ENCODE data around the gene PHF24. TPM values are rescaled to one million over a fixed set of nuclear protein-coding genes. Genes with fewer than 3 reads are reported as not detected.

Gene PHF24
- polyA plus RNA-seq, 4 donors: 0.10 to 0.29 (median 0.21) TPM

- DNase-seq (ENCODE audit: low read depth in 4 of 4, low spot score in 2 of 4): no peak
These were observed 24.3 kb downstream of the PHF24 start for GRCh38 chr9:34982361-34982760.

- DNase-seq (ENCODE audit: low read depth in 4 of 4, low spot score in 2 of 4): no peak
These were observed 25.1 kb downstream of the PHF24 start for GRCh38 chr9:34983209-34983608.

DNA sequence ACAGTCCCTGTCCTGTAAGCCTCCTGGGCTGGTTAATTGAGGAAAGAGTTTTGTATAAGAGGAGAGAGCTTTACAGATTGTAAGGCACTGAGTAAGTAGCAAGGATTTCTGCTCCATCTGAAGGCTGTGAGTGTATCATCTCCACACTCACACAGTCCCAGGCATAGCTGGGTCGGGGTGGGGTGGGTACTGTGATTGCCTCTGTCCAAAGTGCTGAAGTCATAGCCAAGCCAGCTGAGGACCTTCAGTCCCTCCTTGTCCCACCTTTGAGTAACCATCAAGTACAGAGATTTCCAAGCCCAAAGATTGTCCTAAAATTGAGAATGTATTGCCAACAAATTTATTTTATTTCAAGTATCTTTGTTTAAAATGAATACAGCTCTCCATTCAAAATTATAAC, 26.0 kb downstream of the PHF24 start:
- peak in 1 of 4 donors; percentile 52 for DNase-seq (ENCODE audit: low read depth in 4 of 4, low spot score in 2 of 4)

GRCh38 chr9:34985311-34985899, 27.3 kb downstream of the PHF24 start:
- no peak for DNase-seq (ENCODE audit: low read depth in 4 of 4, low spot score in 2 of 4)

DNA sequence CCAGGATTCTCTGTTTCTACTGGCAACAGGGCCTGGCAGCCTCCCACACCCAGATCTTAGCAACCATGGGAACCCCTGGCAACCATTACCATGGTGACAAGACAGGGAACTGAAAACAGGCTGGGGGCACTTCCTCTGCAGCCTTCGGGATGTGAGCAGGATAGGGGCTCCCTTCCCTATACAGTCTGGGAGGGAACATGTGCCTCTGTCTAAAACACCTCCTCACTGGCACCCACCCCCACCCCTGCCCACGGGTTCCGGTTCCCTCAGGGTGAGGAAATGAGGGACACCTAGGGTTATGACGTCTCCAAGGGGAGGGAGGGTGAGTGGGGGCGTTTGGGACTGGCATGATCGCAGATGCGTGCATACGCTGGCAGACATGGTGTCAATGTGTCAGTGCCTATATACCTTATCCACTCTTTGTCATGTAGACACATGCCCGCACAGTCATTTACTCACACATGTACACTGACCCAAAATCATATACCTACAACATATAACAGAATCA, 28.5 kb downstream of the PHF24 start:
- DNase-seq (ENCODE audit: low read depth in 4 of 4, low spot score in 2 of 4): no peak

DNA sequence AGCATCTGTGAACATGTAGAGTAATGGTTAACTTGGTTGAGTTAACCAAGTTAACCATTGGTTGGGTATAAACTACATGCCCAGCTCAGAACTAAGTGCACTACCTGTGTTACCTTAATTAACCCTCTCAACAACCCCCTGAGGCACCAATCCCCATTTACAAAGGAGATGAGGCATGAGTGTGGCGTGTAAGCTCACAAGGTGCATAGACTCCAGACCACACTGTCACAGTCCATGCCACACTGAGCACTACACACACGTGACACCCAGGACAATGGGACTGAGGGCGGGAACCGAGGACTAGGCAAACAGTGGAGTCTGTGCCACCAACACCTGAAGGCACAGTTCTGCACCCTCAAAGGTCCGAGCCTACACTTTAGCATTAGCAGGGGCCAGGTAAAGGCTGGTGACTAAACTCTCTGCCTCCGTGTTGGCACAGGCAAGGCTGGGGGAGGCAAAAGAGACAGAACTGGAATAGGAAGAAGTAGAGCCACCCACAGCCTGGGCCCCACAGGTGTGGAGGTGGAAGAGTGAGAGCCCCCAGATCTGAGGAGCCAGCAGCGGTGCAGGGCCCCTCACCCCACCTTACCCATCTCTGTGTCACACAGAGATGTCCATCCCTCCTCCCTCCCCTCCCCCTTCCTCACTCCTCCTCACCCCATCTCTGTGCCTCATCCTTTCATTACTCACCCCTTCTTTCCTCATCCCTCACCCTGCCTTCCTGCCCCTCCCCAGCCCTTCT, 29.2 kb downstream of the PHF24 start:
- DNase-seq (ENCODE audit: low read depth in 4 of 4, low spot score in 2 of 4): no peak

DNA sequence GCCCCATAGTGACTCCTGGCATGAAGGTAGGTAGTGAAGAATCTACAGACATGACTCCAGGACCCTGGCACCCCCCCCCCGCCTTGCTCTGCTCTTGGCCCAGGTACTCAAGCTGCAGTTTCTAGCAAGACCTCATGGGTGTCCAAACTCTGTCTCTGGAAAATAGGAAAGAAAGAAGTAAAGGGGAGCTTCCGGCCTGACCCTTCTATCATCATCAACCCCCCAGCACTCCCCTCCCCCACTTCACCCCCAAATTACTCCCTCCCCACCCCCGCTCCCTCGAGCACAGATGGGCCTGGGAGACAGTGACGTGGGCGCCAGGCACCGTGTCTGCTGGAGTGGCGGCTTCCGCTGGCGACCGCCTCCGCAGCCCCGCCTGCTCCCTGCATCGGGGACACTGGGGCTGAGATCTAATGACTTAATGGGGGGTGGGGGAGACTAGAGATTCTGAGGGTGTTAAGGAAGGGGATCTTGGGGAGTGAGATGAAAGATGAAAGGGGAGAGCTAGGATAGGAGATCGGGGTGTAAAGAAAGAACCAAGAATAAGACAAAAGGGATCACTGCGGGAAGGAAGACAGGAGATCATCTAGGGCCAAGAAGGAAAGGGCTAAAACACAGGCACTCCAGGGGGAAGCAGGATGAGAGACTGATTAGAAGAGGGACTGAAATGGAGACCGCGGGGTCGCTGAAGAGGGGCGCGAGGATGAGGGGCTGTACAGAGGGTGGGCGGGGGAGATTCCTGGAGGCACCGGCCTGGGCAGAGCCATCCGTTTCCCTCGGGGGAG, 30.3 kb downstream of the PHF24 start:
- no peak for DNase-seq (ENCODE audit: low read depth in 4 of 4, low spot score in 2 of 4)

DNA sequence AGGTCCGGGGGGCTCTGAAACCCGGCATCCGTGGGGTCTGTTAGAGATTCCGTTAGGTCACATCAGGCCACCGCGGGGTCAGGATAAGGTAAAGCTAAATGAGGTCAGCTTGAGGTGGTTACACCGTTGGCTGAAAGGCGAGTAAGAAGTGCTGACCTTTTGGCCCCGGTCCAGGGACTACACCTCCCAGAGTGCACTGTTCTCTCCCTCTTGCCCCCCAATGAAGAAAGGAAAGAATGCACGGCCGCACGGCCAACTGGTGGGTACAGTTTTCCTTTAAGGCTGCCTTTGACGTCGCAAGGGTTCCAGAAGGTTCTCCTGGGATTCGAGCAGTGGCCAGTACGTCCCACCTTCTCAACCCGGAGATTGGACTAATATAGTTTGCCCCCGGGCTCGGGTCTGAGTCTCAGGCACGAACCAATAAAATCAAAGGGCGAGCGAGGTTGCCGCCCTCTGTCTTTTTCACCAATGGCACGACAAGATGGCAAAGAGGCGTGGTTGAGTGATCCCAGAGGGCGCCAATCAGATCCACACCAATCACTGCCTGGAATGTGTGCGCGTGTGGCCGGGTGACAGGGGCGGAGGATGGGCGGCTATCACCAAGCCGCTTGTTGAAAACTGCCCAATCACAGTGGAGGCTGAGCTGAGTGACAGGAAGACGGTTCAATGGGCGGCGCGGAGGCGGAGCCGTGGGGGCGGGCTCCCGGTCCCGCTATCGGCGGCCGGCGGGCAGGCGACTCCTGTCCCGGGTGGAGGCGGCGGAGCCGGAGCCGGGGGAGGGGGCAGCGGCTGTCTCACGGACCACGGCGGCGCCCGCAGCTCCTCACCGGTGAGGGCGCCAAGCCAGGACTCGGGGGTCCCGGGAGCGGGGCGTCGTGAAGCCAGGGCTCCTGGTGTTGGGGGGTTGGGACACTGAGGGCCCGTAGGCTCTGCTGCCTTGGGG, 31.2 kb downstream of the PHF24 start, which contains the start of gene DNAJB5:
DNAJB5 (plus strand) TSS at position 743 of the 943 bp plus-strand sequence. CDS start 886 bp downstream, outside the sequence.
- DNase-seq (ENCODE audit: low read depth in 4 of 4, low spot score in 2 of 4): peak; percentile 95 to 99 (median 98)

- DNase-seq (ENCODE audit: low read depth in 4 of 4, low spot score in 2 of 4): peak in 2 of 4 donors; percentile 50 to 53
These were observed 32.0 kb downstream of the PHF24 start for GRCh38 chr9:34989946-34990635.

DNA sequence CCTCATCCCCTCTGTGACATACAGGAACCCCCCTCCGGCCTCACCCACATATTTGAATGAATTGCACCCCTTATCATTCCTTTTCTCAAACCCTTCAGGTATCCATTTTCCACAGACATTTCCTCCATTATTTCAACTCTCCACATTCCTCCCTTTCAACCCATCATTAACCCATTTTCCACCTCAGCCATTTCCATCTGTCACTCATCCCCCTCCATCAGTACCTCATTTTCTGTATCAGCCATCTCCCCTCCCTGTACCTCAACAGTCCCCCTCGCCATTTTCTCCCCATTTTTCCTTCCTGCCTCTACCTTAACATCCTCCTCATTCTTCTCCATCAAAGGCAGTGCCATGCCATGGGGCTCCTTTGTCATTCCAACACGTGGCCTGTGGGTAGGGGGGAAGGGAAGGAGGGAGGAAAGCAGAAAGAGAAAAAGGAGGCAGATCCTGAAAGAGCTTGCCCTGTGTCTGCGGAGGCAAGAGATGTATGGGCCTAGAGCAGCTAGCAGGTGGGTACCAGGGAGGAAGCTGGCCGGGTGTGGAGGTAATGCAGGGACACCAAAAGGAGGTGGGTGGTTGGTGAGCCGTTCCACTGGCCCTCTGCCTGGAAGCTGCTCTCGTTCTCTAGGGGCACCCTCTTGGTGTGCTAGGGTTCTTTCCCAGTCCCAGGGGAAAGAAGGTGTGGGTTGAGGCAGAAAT, 33.0 kb downstream of the PHF24 start:
- no peak for DNase-seq (ENCODE audit: low read depth in 4 of 4, low spot score in 2 of 4)

DNA sequence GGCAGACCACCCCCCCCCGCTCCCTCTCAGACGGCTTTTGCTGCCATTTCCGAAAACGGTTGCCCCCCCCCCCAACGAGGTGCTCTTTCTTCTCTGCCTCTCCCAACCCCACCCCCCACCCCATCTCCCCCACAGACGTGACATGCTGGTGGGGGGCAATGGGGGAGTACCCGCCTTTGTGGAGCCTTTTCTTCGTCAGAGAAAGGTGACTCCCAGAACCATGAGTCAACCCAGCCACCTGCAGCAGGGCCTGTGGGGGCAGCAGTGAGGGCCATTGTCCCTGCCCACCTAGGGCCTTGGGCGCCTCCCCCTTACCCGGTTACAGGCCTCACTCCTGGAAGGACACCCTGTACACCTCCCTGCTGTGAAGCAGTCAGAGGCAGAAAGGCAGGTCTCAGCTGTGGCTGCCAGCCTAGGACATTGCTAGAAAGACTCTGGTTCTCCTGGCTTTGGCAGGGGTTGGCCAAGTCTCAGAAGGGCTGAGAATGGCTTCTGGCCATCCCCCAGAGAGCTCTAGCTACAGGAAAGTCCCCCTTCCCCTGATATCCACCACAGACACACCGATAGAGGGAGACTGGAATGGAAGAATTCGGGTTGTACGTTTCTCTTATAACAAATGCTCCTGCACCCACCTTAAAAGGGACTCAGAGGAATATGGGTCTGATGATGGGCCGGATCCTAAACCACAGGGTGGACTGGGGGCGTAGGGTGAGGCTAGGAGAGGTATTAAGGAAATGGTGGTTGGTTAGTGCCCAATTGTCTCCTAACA, 33.7 kb downstream of the PHF24 start:
- DNase-seq (ENCODE audit: low read depth in 4 of 4, low spot score in 2 of 4): no peak

GRCh38 chr9:34992376-34992951, 34.4 kb downstream of the PHF24 start:
- DNase-seq (ENCODE audit: low read depth in 4 of 4, low spot score in 2 of 4): no peak

DNA sequence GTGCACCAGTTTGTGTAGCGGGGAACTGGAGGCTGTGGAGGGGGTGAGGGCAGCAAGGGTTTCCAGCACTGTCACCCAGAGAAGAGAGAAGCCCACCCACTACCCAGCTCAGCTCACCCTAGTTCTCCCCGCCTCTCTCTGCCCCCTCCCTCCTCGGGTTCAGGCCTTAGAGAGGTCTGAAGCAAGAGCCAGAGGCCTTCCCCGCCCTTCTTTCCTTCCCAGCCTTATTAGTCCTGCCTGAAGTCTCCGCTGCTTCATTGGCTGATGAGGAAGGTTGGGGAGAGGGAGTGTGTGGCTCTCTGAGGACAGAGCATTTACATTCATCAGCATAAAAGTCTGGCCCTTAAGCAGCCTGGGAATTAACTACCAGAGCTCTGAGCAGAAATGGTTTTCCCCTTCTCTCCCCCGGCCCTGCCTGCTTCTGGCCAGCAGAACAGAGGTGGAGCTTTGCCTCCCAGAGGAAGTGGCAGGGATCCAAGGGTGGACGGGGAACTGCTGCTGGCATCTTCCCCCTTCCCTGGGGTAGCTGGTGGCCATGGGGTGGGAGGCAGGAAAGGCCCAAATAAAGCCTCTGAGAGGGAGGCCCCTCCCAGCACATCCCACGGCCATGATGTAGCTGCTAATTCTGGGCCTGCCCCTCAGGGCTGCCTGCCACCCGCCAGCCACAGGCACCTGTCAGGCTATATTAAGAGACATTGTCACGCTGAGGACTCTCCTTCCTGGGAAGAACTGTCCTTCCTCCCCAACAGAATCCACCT, 35.6 kb downstream of the PHF24 start:
- no peak for DNase-seq (ENCODE audit: low read depth in 4 of 4, low spot score in 2 of 4)

DNA sequence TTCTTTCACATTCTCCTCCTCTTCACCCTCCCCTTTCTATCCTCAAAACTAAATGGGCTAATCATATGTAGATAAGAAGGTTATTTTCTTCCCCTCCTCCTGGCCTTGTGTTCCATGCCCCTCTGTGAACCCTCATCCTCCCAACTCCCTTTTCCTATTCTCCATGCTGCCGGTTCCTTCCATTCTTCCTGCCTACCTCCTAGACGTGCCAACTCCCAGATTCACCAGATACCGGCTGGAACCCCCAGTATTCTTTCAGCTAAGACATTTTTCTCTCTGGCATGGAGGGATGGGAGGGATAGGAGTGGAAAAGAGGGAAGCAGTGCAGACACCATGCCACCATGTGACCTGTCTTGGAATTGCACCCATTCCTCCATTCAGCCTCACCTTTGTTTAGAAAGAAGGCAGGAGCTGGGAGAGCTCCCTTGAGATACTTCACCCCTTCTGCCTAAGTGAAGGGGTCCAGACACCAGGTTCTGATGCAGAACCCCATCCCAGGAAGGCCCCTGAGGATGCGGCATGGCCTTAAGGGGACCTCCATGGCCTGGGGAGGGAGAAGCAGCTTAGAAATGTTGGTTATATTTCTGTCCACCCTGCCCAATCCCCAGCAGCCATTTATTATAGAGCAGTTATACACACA, 36.3 kb downstream of the PHF24 start:
- no peak for DNase-seq (ENCODE audit: low read depth in 4 of 4, low spot score in 2 of 4)

- no peak for DNase-seq (ENCODE audit: low read depth in 4 of 4, low spot score in 2 of 4)
These were observed 37.0 kb downstream of the PHF24 start for GRCh38 chr9:34994900-34995669.

DNA sequence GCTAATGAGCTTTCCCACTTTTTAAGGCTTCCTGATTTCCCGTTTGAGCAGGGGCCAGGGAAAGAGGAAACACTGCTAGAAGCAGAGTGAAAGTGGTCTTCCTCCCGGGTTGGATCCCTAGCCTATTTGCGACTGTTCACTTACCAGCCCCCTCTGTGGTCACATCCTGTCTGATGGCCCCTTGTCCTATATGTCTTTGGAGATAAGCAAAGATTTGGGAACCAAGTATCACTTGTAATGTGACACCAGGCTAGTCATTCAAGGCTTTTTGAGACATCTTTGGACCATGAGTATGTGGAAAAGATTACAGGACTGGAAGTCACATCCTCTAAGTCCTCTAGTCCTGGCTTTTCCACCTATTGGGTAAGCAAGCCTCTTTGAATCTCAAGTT, 37.6 kb downstream of the PHF24 start:
- no peak for DNase-seq (ENCODE audit: low read depth in 4 of 4, low spot score in 2 of 4)

Data from left renal cortex interstitium (tissue), 4 donors.